Measurements from ENCODE around the gene QSOX1.

DNA sequence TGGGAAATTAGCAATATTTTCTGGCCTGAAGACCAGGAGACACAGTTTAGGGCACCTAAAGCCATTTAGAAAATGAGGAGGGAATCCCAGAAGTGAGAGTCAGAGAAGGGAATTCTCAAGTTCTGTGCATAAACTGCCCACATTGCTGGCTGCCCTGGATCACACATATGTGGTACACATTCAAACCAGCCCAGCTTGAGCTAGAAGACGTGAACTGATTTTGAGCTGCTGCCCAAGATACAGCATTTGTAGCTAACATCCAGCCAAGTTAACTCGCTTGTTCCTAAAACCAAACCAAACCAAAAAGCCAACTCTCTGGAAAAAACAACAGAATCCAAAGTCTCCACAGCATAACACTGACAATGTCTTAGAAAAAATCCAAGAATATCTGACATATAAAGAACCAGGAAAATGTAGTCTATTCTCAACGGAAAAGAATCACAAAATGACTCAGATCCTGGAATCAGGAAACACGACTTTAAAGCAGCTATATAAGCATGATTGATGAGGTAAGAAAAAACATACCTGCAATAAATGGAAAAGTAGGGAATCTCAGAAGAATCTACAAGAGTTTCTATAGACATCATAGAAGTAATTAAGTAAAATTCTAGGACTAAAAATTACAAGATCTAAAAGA is 18.2 kb upstream of the QSOX1 start:
- TF ChIP-seq ZNF274 (IDR thresholded peaks at IDR 0.05; ENCODE audit: low read depth, low read length), result no peak
- no peak for TF ChIP-seq YY1 (IDR thresholded peaks at IDR 0.05; ENCODE audit: insufficient read depth, insufficient read length)
